Measurements from ENCODE around the gene MUC5AC.
"Not testable (repeated sequence)": the region's sequence is repeated elsewhere in the genome, so short reads cannot be mapped to it uniquely, and the experiment has no call there.

Gene MUC5AC

DNA sequence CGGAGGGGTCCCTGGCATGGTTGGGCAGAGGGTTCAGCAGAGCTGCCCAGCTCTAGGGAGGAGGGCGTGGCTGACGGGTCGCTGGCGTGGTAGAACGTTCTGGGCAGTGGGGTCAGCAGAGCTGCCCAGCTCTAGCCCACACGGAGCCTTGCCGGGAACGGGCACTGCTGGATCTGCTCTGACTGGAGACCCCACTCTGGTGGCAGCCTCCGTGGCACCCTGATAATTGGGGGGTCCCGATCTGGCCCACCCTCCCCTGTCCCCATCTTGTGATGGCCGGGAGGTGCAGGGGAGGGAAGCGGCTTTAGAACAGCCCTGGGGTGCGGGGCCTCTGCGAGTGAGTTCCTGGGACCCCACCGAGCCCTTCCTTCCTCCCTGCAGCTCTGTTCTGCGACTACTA, 21.9 kb downstream of the MUC5AC start:
- no peak for DNase-seq

GRCh38 chr11:1180171-1180570, 22.4 kb downstream of the MUC5AC start:
- DNase-seq = no peak

- no peak for DNase-seq
These were observed 23.2 kb downstream of the MUC5AC start for GRCh38 chr11:1180947-1181391.

DNA sequence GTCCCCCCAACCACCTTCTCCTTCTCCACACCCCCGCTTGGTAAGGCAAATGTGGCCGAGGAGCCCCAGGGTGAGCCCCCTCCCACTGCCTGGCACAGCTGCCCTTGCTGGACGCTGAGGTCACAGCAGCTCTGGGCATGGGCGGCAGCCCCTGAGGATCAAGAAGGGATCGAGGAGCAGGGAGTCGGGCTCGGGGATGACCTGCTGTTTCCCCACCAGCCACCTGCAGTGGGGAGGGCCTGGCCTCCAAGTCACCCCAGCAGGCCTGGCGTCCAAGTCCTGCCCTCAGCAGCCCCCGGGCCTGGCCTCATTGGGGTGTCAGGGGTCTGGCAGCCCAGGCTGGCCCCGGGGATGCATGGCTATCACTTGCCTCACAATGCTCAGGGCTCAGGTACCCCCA, 23.7 kb downstream of the MUC5AC start:
- DNase-seq = no peak

GRCh38 chr11:1181853-1182535, 24.2 kb downstream of the MUC5AC start:
- no peak for DNase-seq

DNA sequence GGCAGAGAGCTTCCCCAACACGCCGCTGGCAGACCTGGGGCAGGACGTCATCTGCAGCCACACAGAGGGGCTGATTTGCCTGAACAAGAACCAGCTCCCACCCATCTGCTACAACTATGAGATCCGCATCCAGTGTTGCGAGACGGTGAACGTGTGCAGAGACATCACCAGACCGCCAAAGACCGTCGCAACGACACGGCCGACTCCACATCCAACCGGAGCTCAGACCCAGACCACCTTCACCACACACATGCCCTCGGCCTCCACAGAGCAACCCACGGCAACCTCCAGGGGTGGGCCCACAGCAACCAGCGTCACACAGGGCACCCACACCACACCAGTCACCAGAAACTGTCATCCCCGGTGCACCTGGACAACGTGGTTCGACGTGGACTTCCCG, 26.4 kb downstream of the MUC5AC start:
- DNase-seq = not testable (repeated sequence)

DNA sequence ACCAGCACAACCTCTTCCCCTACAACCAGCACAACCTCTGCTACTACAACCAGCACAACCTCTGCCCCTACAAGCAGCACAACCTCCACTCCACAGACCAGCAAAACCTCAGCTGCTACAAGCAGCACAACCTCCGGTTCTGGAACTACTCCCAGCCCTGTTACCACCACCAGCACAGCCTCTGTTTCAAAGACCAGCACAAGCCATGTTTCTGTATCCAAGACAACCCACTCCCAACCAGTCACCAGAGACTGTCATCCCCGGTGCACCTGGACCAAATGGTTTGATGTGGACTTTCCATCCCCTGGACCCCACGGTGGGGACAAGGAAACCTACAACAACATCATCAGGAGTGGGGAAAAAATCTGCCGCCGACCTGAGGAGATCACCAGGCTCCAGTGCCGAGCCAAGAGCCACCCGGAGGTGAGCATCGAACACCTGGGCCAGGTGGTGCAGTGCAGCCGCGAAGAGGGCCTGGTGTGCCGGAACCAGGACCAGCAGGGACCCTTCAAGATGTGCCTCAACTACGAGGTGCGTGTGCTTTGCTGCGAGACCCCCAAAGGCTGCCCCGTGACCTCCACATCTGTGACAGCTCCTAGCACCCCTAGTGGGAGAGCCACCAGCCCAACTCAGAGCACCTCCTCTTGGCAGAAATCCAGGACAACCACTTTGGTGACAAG, 30.8 kb downstream of the MUC5AC start:
- not testable (repeated sequence) for DNase-seq

DNA sequence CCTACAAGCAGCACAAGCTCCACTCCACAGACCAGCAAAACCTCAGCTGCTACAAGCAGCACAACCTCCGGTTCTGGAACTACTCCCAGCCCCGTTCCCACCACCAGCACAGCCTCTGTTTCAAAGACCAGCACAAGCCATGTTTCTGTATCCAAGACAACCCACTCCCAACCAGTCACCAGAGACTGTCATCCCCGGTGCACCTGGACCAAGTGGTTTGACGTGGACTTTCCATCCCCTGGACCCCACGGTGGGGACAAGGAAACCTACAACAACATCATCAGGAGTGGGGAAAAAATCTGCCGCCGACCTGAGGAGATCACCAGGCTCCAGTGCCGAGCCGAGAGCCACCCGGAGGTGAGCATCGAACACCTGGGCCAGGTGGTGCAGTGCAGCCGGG, 32.1 kb downstream of the MUC5AC start:
- DNase-seq = not testable (repeated sequence)

DNA sequence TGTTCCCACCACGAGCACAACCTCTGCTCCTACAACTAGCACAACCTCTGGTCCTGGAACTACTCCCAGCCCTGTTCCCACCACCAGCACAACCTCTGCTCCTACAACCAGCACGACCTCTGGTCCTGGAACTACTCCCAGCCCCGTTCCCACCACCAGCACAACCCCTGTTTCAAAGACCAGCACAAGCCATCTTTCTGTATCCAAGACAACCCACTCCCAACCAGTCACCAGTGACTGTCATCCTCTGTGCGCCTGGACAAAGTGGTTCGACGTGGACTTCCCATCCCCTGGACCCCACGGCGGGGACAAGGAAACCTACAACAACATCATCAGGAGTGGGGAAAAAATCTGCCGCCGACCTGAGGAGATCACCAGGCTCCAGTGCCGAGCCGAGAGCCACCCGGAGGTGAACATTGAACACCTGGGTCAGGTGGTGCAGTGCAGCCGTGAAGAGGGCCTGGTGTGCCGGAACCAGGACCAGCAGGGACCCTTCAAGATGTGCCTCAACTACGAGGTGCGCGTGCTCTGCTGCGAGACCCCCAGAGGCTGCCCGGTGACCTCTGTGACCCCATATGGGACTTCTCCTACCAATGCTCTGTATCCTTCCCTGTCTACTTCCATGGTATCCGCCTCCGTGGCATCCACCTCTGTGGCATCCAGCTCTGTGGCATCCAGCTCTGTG, 34.2 kb downstream of the MUC5AC start:
- not testable (repeated sequence) for DNase-seq

GRCh38 chr11:1192741-1193325, 35.1 kb downstream of the MUC5AC start:
- DNase-seq = no peak

- no peak for DNase-seq
These were observed 35.8 kb downstream of the MUC5AC start for GRCh38 chr11:1193326-1194230.

- DNase-seq = no peak
These were observed 36.7 kb downstream of the MUC5AC start for GRCh38 chr11:1194231-1194976.

GRCh38 chr11:1194977-1195681, 37.4 kb downstream of the MUC5AC start:
- DNase-seq = no peak

DNA sequence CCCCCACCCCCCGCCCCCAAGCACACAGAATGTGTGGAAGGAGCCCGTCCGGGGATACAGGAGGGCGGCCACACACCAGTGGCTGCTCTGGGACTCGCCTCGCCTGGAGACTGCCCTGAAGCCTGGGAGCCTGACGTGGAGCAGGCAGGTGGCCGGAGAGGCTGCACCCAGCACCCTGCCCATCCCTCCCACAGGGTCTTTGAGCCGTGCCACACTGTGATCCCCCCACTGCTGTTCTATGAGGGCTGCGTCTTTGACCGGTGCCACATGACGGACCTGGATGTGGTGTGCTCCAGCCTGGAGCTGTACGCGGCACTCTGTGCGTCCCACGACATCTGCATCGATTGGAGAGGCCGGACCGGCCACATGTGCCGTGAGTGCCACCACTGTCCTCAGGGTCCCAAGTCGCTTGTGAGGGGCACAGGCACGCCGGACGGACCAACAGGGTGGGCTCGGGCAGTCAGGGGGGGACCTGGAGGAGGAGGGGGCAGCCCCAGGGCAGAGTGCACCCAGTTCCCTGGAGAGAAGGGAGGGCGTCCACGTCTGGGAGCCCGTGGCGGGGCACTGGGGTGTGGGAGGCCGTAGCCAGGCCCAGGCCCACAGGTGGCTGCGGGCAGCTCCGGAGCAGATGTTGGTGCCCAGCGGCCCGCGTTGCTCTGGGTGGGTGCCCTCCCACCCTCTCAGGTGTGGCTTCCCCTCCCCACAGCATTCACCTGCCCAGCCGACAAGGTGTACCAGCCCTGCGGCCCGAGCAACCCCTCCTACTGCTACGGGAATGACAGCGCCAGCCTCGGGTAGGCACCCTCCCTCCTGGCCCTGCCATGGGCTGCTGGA, 38.1 kb downstream of the MUC5AC start:
- DNase-seq = no peak

GRCh38 chr11:1196516-1197391, 39.0 kb downstream of the MUC5AC start:
- DNase-seq = no peak

GRCh38 chr11:1197431-1197885, 39.7 kb downstream of the MUC5AC start:
- no peak for DNase-seq

DNA sequence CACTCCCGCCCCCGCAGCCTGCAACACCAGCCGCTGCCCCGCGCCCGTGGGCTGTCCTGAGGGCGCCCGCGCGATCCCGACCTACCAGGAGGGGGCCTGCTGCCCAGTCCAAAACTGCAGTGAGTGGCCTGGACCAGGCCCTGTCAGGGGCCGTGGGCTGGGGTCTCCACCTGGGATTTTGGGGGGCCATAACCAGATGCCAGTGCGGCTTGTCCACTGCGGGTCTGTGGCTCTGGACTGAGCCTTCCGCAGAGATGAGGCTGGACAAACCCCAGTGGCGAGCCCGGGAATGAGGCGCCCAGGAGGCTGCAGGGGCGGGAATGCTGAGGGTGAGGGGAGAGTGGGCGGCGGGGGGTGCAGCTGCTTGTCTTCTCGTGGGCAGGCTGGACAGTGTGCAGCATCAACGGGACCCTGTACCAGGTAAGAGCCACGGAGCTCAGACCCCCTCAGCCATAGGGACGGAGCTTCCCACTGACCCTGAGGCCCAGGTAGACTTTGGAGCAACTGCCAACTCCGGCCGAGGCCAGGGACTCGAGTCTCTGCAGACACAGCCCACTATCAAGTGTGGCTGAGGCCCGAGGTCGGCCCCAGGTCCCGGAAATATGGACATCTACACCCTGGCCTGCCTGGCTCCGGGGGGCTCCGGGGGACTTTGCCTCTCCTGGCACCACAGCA, 40.3 kb downstream of the MUC5AC start:
- DNase-seq = no peak

- DNase-seq = no peak
These were observed 40.9 kb downstream of the MUC5AC start for GRCh38 chr11:1198561-1199240.
